Ramos (cell line): Measurements from ENCODE around the gene PHRF1.

Experiments
- in situ Hi-C: fragments of 300-500 bp; cut with MboI; formaldehyde crosslinking; loops from one replicate; pipeline ENCODE4 v1.14.3; 2022; ENCODE audit warnings: low sequenced_read_pairs; ENCODE audit not compliant: unreplicated experiment

Gene PHRF1

DNA sequence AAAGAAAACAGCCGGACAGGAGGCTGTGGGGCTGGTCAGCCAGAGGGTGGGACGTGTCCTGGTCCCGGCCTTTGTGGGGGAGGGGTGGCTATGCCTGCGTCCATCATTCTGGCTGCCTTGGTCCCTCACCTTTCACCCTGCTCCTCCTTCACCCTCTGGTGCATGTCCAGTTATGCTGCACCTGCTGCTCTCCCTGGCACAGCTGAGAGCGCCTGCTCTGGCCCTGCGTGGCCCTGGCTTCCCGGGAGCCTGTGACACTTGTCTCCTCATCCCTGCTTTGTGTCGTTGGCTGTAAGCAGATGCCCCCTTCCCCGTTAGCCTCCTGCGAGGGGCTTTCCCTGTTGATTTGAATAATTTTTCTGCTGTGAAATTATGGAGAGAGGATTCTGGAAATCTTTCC is 16.6 kb downstream of the PHRF1 start:
- in situ Hi-C loops: no loop called here

- in situ Hi-C loops: no loop called here
Observed at GRCh38 chr11:593347-593746, 17.1 kb downstream of the PHRF1 start.

DNA sequence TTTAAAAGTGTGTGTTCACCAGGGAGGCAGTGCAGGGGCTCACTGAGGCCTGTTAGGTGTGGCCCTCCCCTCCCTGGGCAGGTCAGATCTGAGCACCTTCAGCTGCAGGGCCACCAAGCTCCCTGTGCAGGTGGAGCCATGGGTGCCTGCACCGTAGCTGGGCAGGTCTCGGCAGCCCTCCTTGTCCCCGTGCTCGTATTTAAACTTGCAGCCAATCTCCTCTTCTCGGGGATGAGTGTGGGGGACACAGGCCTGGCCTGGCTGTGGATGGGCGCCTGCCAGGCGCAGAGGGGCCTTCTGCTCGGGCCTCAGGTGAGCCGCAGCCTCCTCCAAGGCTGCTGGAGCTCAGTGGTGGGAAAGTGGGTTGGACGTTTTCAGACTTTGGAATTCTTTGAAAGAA is 19.1 kb downstream of the PHRF1 start:
- in situ Hi-C loops: no loop called here

- in situ Hi-C loops: no loop called here
Observed at GRCh38 chr11:596374-596773, 20.1 kb downstream of the PHRF1 start.

DNA sequence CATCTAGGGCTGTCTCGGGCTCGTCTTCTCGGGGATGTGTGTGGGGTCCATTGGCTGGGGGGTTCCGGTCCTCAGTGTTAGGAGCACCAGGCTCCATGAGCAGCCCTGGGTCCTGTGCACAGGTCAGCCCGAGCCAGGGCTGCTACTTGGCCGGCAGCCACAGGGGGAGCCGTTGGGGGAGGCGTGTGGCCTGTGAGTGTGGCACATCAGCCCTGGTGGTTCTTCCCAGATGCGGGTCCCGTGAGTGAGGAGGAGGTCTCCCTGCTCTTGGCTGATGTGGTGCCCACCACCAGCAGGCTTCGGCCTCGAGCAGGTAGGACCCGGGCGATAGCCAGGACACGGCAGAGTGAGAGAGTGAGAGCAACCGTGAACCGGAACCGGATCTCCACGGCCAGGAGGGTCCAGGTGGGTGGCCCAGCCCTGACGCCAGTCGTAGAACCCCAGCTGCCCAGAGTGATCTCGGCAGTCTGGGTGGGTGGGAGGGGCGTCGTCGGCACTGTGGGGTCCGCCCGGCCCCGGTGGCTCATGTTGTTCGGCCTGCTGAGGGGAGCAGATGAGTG is 21.0 kb downstream of the PHRF1 start:
- in situ Hi-C loops: no loop called here

- in situ Hi-C loops: no loop called here
Observed at GRCh38 chr11:598005-598680, 21.9 kb downstream of the PHRF1 start.

GRCh38 chr11:601573-602245 is 25.4 kb downstream of the PHRF1 start:
- in situ Hi-C loops: no loop called here

DNA sequence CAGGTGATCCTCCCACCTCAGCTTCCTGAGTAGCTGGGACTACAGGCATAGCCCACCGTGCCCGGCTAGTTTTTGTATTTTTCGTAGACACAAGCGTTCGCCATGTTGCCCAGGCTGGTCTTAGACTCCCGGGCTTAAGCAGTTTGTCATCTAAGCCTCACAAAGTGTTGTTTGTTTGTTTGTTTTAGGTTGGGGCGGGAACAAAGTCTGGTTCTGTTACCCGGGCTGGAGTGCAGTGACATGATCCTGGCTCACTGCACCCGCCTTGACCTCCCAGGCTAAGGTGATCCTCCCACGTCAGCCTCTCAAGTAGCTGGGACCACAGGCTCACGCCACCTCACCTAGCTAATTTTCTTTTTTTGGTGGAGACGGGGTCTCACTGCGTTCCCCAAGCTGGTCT is 26.9 kb downstream of the PHRF1 start:
- in situ Hi-C loops: no loop called here

DNA sequence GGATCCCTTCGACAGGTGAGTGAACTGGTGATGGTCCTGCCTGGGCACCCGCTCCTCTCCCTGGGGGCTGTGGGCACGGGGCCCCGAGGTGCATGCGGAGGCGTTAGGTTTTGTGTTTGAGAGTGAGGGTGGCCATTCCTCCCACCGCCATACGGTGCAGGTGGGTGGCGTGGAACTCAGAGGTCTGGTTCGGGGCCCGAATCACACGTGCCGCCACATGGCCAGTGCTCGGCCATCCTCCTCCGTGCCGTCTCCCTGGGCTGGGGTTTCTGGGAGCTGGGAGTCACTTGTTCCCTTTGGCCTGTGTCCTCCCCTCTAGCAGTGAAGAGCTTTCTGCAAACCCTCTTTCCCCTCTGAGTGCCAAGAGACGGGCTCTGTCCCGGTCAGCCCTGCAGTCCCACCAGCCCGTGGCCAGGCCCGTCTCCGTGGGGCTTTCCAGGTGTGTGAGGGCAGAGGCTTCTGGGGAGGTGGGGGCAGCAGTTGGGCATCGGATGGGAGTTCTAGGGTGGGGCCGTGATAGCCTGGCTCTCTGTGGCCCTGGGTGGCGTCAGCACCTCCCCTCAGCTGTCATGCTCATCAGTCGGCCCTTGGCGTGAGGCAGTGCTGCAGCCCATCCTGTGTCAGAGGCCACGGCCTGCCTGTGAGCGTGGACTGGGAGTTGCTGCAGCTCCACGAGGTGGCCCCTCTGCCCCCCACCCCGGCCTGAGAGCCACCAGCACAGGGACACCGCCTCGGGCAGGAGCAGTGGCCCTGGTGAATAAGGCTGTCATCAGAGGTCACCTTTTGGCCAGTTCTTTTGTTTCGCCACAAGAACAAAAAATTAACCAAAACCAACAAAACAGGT is 29.2 kb downstream of the PHRF1 start:
- in situ Hi-C loops: no loop called here

- in situ Hi-C loops: no loop called here
Observed at GRCh38 chr11:606245-606644, 30.0 kb downstream of the PHRF1 start.

GRCh38 chr11:607020-607780 is 30.9 kb downstream of the PHRF1 start:
- in situ Hi-C loops: no loop called here

GRCh38 chr11:607971-608659 is 31.8 kb downstream of the PHRF1 start:
- in situ Hi-C loops: no loop called here

DNA sequence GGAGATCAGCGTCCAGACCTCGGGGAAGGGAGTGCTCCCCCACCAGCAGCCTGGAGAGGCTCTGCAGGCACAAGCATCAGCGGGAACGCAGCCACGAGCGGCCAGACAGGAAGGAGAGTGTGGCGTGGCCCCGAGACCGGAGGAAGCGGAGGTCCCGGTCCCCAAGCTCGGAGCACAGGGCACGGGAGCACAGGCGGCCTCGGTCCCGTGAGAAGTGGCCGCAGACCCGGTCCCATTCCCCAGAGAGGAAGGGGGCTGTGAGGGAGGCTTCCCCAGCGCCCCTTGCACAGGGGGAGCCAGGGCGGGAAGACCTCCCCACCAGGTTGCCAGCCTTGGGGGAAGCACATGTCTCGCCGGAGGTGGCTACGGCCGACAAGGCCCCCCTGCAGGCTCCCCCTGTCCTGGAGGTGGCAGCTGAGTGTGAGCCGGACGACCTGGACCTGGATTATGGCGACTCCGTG is 32.6 kb downstream of the PHRF1 start:
- in situ Hi-C loops: no loop called here

DNA sequence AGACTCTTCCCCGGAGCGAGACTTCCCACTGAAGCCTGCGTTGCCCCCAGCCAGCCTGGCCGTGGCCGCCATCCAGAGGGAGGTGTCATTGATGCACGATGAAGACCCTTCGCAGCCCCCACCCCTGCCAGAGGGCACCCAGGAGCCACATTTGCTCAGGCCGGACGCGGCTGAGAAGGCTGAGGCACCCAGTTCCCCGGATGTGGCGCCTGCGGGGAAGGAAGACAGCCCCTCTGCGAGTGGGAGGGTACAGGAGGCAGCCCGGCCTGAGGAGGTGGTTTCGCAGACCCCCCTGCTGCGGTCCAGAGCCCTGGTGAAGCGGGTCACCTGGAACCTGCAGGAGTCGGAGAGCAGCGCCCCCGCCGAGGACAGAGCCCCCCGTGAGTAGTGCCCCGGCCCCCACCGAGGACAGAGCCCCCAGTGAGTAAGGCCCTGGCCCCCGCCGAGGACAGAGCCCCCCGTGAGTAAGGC is 33.1 kb downstream of the PHRF1 start:
- in situ Hi-C loops: no loop called here

DNA sequence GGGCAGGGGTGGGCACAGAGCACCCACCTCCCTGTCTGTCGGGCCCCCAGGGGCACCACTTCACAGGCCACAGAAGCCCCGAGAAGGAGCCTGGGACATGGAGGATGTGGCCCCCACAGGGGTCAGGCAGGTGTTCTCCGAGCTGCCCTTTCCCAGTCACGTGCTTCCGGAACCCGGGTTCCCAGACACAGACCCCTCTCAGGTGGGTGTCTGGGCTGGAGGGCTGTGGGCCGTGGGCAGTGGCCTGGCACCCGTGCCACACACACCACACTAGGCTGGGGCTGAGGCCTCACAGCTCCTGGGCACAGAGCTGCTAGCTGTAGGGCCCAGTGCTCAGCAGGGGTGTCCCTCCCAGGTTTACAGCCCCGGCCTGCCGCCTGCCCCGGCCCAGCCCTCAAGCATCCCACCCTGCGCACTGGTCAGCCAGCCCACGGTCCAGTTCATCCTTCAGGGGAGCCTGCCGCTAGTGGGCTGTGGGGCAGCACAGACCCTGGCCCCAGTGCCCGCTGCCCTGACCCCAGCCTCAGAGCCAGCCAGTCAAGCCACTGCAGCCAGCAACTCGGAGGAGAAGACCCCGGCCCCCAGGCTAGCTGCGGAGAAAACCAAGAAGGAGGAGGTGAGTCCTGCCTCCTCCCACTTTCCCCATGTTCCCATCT is 34.0 kb downstream of the PHRF1 start:
- in situ Hi-C loops: no loop called here

GRCh38 chr11:611001-611996 is 35.0 kb downstream of the PHRF1 start:
- in situ Hi-C loops: no loop called here

DNA sequence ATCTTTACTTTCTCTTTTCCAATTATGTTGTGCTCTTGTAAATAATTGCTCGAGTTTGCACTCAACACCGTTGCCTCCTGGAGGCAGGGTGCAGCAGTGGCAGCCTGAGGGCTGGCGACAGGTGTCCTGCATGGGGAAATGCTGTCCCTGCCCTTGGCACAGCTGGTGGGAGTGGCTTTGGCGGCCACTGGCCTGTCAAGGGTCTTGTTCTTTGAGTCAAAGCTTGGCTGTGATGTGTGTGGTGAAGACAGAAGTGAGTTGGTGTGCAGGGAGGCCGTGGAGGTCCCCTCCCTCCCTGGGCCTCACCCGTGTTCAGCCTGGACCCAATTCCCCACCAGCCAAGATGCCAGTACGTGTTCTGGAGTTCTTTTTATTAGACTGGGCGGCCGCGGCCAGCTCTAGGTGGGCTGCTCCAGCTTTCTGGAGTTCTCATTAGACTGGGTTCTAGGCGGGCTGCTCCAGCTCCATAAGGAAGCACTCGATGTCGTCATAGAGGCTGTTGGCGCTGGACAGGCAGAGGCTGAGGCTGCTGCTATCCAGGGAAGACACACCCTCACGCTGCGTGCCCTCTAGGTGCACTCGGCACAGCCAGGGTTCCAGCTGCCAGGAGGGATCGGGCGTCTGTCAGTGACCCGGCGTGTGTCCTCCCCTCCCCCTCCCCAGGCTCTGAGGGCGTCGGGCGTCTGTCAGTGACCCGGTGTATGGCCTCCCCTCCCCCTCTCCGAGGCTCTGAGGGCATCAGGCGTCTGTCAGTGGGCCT is 36.1 kb downstream of the PHRF1 start:
- in situ Hi-C loops: no loop called here
